HG02759 (cell line): ENCODE data around the gene C1GALT1C1.
"Not testable (repeated sequence)": the region's sequence is repeated elsewhere in the genome, so short reads cannot be mapped to it uniquely, and the experiment has no call there.

Experiments used
- ATAC-seq: cut with Tn5 transposase; IDR thresholded peaks from one replicate; pipeline ENCODE4 v1.9.1; 2021; ENCODE audit warnings: mild to moderate bottlenecking, moderate library complexity; ENCODE audit not compliant: unreplicated experiment

C1GALT1C1 gene

GRCh38 chrX:120629667-120630537 lies at the start of gene C1GALT1C1:
C1GALT1C1 (minus strand) TSS chrX:120630054; CDS start chrX:120627166, 2,888 bp downstream.
- ATAC-seq: peak; percentile 96

GRCh38 chrX:120677004-120677652 lies 47.3 kb upstream of the C1GALT1C1 start:
- no peak for ATAC-seq

- no peak for ATAC-seq
Measured at GRCh38 chrX:120672841-120673530, 43.1 kb upstream of the C1GALT1C1 start.

GRCh38 chrX:120672389-120672788 lies 42.5 kb upstream of the C1GALT1C1 start:
- no peak for ATAC-seq

GRCh38 chrX:120671963-120672362 lies 42.1 kb upstream of the C1GALT1C1 start:
- no peak for ATAC-seq

GRCh38 chrX:120668357-120668756 lies 38.5 kb upstream of the C1GALT1C1 start:
- ATAC-seq: no peak

GRCh38 chrX:120664535-120664934 lies 34.7 kb upstream of the C1GALT1C1 start:
- ATAC-seq: not testable (repeated sequence)

- ATAC-seq: no peak
Measured at GRCh38 chrX:120664081-120664480, 34.2 kb upstream of the C1GALT1C1 start.

GRCh38 chrX:120662662-120663061 lies 32.8 kb upstream of the C1GALT1C1 start:
- ATAC-seq: no peak

- ATAC-seq: no peak
Measured at GRCh38 chrX:120660637-120661036, 30.8 kb upstream of the C1GALT1C1 start.

GRCh38 chrX:120653000-120653399 lies 23.1 kb upstream of the C1GALT1C1 start:
- no peak for ATAC-seq

- not testable (repeated sequence) for ATAC-seq
Measured at GRCh38 chrX:120652256-120652655, 22.4 kb upstream of the C1GALT1C1 start.

GRCh38 chrX:120647127-120647526 lies 17.3 kb upstream of the C1GALT1C1 start:
- no peak for ATAC-seq

- no peak for ATAC-seq
Measured at GRCh38 chrX:120642871-120643270, 13.0 kb upstream of the C1GALT1C1 start.

GRCh38 chrX:120638619-120639018 lies 8.8 kb upstream of the C1GALT1C1 start:
- ATAC-seq: no peak

- ATAC-seq: no peak
Measured at GRCh38 chrX:120625371-120625770, 4.5 kb downstream of the C1GALT1C1 start.

GRCh38 chrX:120617996-120618630 lies 11.7 kb downstream of the C1GALT1C1 start:
- no peak for ATAC-seq

GRCh38 chrX:120614816-120615215 lies 15.0 kb downstream of the C1GALT1C1 start:
- no peak for ATAC-seq

GRCh38 chrX:120612086-120612485 lies 17.8 kb downstream of the C1GALT1C1 start:
- ATAC-seq: no peak

- peak; percentile 61 for ATAC-seq
Measured at GRCh38 chrX:120604361-120604782, 25.5 kb downstream of the C1GALT1C1 start.
